Glutamatergic neuron (in vitro differentiated cells): Measurements from ENCODE around the gene HMCN1. TPM values are rescaled to one million over a fixed set of nuclear protein-coding genes. Genes with fewer than 3 reads are reported as not detected.

Source experiments
- DNase-seq: peaks from one replicate; pipeline ENCODE4 v3.0.0; 2022
- H3K27ac Mint-ChIP-seq: one replicate; pipeline ENCODE4 v1.8.0; 2020; ENCODE audit warnings: mild to moderate bottlenecking, mixed read lengths, inconsistent platforms; ENCODE audit not compliant: unreplicated experiment
- H3K27me3 Mint-ChIP-seq: one replicate; pipeline ENCODE4 v1.8.0; 2020; ENCODE audit warnings: mild to moderate bottlenecking, moderate library complexity, mixed read lengths, inconsistent platforms; ENCODE audit not compliant: unreplicated experiment
- H3K36me3 Mint-ChIP-seq: one replicate; pipeline ENCODE4 v1.8.0; 2020; ENCODE audit warnings: mild to moderate bottlenecking, mixed read lengths, inconsistent platforms; ENCODE audit not compliant: unreplicated experiment
- H3K4me1 Mint-ChIP-seq: one replicate; pipeline ENCODE4 v1.8.0; 2020; ENCODE audit warnings: mild to moderate bottlenecking, low read depth, mixed read lengths, inconsistent platforms; ENCODE audit not compliant: unreplicated experiment
- H3K4me3 Mint-ChIP-seq: one replicate; pipeline ENCODE4 v1.8.0; 2020; ENCODE audit warnings: mild to moderate bottlenecking, mixed read lengths, inconsistent platforms; ENCODE audit not compliant: unreplicated experiment
- H3K9me3 Mint-ChIP-seq: one replicate; pipeline ENCODE4 v1.8.0; 2020; ENCODE audit warnings: mild to moderate bottlenecking, moderate library complexity, mixed read lengths, inconsistent platforms; ENCODE audit not compliant: unreplicated experiment
- CTCF ChIP-seq: fragments of 200-600 bp; sonication (generic); IDR thresholded peaks from one replicate; pipeline ENCODE4 v1.5.0; 2021; ENCODE audit not compliant: partially characterized antibody, unreplicated experiment
- total RNA-seq: library from RNA; stranded (reverse); fragmentation: NEBNext Ultra II Directional; extraction: Animal tissue kit (Norgen Biotek cat#: 25700); gene quantifications from one replicate; pipeline ENCODE4 v1.2.1, GENCODE V29; 2021; ENCODE audit not compliant: unreplicated experiment

The HMCN1 gene
- total RNA-seq, 1 donor from 2014 or later: 0.93 TPM

GRCh38 chr1:185704181-185704580 is 30.0 kb upstream of the HMCN1 start:
- Mint-ChIP-seq H3K27ac (no peak overlapping the region), H3K27me3 (no peaks in the 10 kb centered on the region), H3K36me3 (no peaks in the 10 kb centered on the region), H3K4me3 (no peak overlapping the region), H3K9me3 (peaks cover 6% of the 10 kb centered on the region), H3K4me1 (peaks cover 1% of the 10 kb centered on the region)
- TF ChIP-seq CTCF: no peak
- DNase-seq: no peak

GRCh38 chr1:185716095-185716494 is 18.1 kb upstream of the HMCN1 start:
- Mint-ChIP-seq H3K36me3 (no peaks in the 10 kb centered on the region), H3K27me3 (no peaks in the 10 kb centered on the region), H3K4me3 (no peak overlapping the region), H3K27ac (no peak overlapping the region), H3K9me3 (no peaks in the 10 kb centered on the region), H3K4me1 (no peaks in the 10 kb centered on the region)
- TF ChIP-seq CTCF: no peak
- DNase-seq: no peak

GRCh38 chr1:185719021-185719420 is 15.2 kb upstream of the HMCN1 start:
- Mint-ChIP-seq H3K9me3 (no peaks in the 10 kb centered on the region), H3K4me3 (no peak overlapping the region), H3K27ac (no peak overlapping the region), H3K36me3 (no peaks in the 10 kb centered on the region), H3K4me1 (no peaks in the 10 kb centered on the region), H3K27me3 (no peaks in the 10 kb centered on the region)
- peak; percentile 22 for DNase-seq
- no peak for TF ChIP-seq CTCF

- TF ChIP-seq CTCF: peak; percentile 41
- no peak overlapping the region for H3K4me3 Mint-ChIP-seq
- H3K27ac Mint-ChIP-seq: no peak overlapping the region
- no peaks in the 10 kb centered on the region for H3K27me3 Mint-ChIP-seq
- no peak for DNase-seq
- H3K4me1 Mint-ChIP-seq: no peaks in the 10 kb centered on the region
- no peaks in the 10 kb centered on the region for H3K9me3 Mint-ChIP-seq
- no peaks in the 10 kb centered on the region for H3K36me3 Mint-ChIP-seq
These were observed 13.4 kb upstream of the HMCN1 start for GRCh38 chr1:185720633-185721272.

- Mint-ChIP-seq H3K27ac (no peak overlapping the region), H3K4me3 (no peak overlapping the region), H3K4me1 (no peaks in the 10 kb centered on the region), H3K9me3 (no peaks in the 10 kb centered on the region), H3K36me3 (no peaks in the 10 kb centered on the region), H3K27me3 (no peaks in the 10 kb centered on the region)
- DNase-seq: no peak
- no peak for TF ChIP-seq CTCF
These were observed 12.6 kb upstream of the HMCN1 start for GRCh38 chr1:185721553-185721952.
